HUDEP-2 (cell line): ENCODE measurements around the gene REC8.
"Not testable (repeated sequence)": the region's sequence is repeated elsewhere in the genome, so short reads cannot be mapped to it uniquely, and the experiment has no call there.

Experiments used
- DNase-seq, 76 experiments: peaks; one replicate each; lab custom pipeline; 2025; ENCODE audit not compliant: unreplicated experiment in 76 of 76; lab: John Stamatoyannopoulos, UW

REC8 gene

DNA sequence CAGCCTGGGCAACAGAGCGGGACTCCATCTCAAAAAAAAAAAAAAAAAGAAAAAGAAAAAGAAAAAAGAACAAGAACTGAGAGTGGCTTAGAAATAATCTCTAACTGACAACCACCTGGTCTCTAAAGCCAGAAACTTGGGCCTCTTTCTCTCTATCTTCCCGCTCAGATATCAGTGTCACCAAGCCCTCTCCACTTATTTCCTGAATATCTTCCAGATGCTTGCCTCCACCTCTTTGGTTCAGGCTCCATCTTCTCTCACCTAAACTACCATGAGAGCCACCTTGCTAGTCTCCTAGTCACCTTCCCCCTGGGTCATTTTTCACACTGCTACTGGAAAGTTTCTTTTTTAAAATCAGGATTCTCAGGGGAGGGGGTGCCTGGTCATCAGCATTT lies 25.2 kb downstream of the REC8 start:
- DNase-seq, result no peak

DNA sequence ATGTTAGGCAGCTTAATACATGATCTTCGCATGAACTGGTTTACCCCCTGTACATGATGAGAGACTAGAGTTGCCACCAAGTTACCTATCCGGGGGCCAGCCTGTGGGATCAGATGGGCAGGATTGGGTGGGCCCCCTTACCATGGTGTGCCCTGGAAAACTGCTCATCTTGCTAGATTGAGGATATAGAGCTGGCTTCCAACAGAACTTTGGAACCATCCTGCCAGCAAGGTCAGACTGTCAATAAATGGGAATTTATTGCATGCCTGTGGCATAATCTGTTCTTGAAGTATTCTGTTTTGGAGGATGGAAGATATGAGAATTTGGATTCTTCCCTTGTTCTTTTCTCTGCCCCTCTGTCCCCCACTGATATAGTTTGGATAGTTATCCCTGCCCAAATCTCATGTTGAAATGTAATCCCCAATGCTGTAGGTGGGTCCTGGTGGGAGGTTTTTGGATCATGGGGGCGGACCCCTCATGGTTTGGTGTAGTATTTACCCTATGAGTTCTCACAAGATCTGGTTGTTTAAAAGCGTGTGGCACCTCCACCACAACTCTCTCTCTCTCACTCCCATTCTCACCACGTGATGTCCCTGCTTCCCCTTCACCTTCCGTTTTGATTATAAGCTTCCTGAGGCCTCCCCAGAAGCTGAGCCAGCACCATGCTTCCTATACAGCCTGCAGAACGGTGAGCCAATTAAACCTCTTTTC lies 27.1 kb downstream of the REC8 start:
- no peak for DNase-seq

DNA sequence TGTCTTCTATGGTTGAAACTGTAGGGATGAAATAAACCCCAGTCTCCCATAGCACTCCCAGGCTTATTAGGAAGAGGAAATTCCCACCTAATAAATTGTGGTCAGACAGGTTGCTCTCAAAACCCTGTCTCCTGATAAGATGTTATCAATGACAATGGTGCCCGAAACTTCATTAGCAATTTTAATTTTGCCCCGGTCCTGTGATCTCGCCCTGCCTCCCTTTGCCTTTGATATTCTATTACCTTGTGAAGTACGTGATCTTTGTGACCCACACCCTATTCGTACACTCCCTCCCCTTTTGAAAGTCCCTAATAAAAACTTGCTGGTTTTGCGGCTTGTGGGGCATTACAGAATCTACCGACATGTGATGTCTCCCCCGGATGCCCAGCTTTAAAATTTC lies 30.7 kb downstream of the REC8 start:
- not testable (repeated sequence) for DNase-seq

DNA sequence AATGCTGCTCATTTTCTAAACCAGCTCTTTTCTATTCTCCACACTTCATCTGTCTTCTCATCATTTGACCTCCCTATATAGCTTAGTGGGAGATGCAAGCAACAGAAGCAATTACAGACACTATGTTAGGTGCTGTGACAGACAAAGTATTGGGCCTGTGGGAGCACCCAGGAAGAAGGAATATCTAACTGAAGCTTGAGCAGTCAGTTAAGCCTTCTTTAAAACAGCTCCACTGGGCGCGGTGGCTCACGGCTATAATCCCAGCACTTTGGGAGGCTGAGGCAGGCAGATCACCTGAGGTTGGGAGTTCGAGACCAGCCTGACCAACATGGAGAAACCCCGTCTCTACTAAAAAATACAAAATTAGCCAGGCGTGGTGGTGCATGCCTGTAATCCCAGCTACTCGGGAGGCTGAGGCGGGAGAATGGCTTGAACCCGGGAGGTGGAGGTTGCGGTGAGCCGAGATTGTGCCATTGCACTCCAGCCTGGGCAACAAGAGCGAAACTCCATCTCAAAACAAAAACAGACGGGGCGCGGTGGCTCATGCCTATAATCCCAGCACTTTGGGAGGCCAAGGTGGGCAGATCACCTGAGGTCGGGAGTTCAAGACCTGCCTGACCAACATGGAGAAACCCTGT lies 31.5 kb downstream of the REC8 start:
- not testable (repeated sequence) for DNase-seq

DNA sequence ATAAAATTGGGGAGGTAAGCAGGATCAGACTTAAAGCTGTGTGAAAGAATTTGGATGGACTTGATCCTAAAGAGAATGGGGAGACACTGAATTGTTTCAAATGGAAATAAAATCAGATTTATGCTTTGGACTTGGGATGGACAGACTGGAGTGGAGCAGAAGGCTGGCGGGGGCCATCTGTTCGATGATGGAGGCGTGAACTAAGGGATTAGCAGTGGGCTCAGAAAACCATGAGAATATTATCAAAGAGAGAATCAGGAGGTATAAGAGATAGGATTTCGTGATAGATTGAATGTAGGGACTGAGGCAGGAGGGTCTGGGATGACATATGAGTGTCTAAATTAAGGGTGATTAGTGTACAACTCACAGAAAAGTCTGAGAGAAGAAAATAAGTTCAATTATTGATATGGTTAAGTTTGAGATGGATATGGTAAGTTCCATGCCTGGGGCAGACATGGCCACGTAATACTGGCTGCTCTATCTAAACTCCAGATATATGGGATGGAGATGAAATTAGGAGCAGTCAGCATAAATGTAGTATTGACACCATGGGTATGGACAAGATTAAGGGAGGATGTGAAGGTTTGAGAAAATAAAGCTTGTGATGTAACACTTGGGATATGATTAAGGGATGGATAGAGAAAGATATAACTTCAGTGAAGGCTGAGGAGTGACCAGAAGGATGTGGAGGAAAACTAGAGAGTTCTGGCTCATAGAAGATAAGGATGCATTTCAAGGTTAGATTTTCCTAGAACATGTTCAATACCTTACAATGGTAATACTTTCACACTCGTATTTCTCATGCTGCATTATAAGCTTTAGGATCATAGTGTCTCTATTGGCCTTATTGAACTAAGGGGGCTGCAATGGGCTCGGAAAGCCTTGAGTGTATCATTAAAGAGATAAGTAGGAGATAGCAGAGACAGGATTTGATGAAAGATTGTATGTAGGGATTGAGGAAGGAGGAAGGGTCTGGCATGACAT lies 32.6 kb downstream of the REC8 start:
- DNase-seq, result no peak

DNA sequence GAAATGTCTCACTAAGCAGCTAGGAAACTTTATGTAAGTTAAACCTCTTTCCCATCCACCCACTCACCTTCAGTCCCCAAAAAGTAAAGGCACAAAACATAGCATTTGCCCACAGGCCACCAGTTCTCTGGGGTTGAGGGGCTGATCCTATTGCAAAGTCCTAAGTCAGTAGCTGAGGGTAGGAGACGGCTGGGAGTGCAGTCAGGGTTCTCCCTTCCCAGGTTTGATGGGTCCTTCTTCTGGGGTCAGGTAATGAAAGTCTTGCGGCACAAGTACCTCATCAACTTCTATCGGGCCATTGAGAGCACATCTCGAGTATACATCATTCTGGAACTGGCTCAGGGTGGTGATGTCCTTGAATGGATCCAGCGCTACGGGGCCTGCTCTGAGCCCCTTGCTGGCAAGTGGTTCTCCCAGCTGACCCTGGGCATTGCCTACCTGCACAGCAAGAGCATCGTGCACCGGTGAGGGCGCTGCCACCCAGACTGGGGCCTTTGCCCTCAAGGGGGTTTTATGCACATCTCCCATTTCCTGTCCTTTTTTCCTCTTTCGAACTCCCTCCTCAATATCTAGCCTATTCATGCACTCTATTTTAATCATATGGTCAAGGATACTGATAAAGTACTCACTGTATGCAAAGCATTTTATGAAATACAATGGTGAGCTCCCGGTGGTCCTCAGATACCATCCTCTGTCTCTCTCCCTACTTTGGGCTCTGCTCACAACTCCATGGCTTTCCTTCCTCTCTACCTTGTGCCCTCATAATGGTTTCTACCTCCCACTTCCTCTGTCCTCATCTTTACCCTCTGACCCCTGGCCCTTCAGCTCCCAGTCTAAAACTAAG lies 34.6 kb downstream of the REC8 start:
- DNase-seq, result no peak

DNA sequence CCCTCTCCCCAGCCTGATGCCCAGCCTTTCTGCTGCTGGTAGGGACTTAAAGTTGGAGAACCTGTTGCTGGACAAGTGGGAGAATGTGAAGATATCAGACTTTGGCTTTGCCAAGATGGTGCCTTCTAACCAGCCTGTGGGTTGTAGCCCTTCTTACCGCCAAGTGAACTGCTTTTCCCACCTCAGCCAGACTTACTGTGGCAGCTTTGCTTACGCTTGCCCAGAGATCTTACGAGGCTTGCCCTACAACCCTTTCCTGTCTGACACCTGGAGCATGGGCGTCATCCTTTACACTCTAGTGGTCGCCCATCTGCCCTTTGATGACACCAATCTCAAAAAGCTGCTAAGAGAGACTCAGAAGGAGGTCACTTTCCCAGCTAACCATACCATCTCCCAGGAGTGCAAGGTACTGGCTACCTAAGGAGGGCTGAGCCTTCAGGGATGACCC lies 35.2 kb downstream of the REC8 start:
- no peak for DNase-seq

DNA sequence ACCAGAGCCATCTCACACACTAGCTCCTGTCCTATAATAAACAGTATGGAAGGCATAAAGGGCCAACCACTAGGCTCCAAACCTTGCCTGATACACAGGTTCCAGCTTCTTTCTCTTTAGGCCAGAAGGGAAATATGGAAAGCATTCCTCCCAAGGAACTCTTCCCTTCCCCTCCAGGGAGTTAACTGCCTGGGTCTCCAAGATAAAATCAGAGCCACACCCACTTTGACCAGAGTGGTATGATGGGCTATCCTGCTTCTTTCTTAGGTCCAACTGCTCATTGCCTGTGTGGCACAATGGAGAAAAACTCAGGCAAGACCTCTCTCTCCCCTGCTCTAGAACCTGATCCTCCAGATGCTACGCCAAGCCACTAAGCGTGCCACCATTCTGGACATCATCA lies 35.7 kb downstream of the REC8 start:
- no peak for DNase-seq

DNA sequence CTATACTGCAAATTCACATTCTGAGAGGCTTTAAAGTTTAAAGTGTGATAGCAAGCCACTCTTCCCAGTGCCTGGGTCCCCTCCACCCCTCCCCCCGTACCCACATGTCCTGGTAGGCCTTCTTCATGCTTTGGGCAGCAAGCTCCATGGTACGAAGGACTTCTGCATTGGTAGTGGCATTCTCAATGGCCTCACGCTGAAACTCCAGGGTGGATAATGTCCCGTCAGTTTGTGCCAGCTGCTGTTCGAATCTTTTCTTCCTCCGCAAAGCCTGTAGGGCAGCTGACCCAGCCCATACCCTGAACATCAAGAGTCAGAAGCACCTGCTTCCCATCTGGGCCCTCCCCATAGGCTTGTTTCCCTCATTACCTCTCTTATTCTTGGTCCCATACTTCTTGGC lies 39.4 kb downstream of the REC8 start:
- no peak for DNase-seq

DNA sequence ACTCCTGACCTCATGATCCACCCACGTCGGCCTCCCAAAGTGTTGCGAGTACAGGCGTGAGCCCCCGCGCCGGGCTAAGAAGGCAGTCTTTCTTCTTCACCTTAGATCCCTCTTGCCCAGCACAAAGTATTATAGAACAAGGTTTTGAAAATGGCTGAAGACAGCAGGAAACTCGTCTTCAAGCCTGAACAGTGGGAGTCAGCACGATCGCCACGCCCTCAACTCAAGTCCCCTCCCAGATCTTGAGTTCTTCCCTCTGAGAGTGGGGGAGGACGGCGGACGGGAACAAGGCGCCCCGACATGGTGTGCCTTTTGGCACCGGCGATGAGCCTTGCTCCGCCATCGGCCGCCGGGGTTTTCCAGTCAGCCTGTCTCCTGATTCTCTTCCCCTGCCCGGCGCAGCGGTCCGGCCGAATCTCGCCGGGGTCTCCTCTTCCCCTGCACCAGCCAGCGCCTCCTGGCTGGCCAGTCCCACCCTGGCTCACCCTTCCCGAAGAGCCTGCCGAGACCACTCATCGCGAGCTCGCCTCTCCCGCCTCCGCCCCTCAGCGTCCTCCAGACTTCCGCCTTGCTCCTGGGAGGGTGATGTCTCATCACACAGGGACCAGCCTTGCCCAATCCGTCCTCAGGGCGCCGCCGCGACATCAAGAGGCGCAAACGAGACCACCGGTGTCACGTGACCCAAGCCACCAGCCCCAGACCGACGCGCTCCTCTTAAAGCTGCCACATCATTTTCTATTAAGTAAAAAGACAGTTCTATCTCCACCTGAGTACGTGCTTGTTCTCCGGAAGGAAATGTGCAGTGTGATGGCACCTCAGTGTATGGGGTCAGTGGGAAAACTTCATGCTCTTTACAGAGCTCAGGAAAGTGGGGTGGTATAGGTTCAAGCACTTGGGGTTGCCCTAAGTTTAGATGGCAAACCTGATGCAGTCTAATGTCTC lies 41.3 kb downstream of the REC8 start, which contains the start of gene CHMP4A:
Gene CHMP4A (minus strand): TSS at position 565 of the 942 bp plus-strand sequence. CDS start 49 bp downstream, at position 516.
- peak in 75 of 76 experiments; percentile 41 to 97 (median 94) for DNase-seq

DNA sequence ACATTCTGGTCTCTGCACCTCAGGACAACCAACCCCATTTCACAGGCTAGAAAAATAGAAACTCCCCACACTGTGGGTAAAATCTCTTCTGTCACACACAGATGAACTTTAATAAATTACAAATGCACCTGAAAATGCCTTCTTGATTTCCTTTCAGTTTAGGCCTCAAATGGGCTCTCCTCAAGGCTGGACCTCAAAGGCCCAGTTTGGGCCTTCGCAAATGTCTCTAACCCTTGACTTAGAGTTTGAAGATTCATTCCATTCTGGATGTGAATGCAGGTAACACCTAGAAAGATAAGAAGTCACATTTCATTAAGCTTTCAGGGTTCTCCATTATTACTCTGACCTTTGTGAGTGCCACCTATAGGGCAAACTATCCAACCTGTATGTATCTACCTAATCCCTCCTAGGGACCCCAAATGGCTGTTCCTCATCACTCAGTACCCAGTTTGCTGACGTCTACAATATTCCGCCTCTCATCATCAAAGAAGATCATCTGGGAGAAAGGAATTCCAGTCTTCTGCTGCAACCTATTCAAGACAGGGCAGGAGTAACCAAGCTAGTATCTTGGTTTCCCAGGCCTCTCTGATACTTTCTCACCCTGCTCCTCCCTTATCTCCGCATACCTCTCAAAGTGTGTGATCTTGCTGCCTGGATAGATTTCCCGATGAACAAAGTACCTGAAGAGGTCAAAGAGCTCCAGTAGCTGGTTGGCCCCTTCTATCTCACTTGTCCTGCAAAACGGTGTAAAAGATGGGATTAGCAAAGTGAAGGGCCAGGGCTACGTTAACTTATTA lies 42.2 kb downstream of the REC8 start:
- no peak for DNase-seq

DNA sequence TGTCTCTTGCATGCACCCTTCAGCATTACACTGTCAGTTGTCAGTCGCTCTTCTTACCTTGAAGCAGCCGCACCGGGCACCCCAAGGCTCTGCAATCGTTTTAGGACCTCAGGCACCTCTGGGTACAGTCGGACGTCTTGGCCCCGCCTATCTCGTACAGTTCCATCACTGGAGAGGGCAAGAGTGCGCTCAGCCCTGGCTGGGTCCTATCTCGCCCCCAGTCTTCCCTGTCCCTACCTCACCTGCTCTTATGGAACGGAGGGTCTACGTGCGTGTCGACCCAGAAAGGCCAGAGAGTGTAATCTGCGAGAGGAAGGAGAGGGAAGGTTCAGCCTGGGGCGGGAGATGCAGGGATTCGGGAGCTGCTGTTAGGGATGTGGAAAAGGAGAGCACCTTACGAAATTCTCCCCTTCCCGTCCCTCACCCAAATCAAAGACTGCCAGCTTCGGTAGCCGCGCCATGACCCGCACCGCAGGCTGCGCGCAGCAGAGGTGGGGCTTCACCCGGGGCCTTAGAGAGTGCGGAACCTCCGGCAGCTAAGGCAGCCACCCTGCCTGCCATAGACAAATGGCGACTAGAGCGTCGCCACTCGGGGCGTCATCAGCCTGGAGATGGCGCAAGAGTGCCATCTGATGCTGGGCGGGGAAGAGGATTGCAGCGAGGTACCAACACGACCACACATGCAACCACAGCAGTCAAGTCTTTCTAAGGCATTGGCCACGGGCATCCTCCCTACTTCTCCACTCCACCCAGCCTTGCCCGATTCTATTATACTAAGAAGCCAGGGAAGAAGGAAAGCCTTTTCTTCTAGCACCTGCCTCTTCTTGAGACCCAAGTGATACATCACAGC lies 43.8 kb downstream of the REC8 start, which contains the start of gene MDP1:
Gene MDP1 (minus strand): TSS at position 572 of the 850 bp plus-strand sequence. CDS start 111 bp downstream, at position 461.
- peak in 74 of 76 experiments; percentile 8 to 81 (median 68) for DNase-seq

DNA sequence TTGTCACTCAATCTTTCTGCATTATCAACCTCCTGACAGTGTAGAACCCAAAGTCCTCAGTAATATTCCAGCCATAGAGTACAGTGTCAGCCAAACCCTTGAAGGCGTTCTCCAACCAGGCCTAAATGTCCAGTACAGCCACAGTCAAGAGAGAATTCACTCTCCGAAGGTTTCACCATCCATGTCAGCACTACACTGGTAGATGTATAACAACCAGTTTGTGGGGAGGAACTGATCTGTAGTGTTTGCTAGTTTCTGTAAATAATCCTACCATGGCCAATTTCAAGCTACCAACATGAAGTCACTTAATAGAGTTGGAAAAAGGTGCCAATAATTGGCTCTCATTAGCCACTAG lies 44.4 kb downstream of the REC8 start:
- no peak for DNase-seq

DNA sequence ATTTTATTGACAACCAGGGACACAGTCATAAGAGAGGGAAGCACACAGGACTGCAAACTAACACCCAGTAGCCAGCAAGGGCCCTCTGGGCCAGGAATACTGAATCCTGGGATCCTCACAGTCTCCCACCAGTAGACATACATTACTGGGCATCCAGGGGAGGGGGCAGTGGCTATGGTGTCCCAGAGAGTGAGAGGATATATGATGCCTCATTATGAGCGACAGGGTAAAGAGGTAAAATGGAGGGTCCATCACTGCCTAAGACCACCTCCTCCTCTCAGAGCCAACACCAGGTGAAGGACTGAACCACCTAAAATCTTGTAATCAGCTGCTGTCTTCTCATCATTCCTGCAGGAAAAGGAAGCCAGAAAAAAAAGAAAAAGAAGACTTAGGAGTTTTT lies 45.0 kb downstream of the REC8 start:
- DNase-seq, result not testable (repeated sequence)

DNA sequence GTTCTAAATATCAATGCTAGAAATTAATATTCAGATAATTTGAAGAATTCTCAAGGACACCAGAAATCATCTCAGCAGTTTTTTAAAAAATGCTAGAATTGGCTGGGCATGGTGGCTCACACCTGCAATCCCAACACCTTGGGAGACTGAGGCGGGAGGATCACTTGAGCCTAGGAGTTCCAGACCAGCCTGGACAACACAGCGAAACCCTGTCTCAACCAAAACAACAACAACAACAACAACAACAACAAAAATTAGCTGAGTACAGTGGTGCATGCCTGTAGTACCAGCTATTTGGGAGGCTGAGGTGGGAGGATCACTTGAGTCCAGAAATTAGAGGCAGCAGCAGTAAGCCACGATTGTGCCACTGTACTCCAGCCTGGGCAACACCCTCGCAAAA lies 47.2 kb downstream of the REC8 start:
- no peak for DNase-seq

DNA sequence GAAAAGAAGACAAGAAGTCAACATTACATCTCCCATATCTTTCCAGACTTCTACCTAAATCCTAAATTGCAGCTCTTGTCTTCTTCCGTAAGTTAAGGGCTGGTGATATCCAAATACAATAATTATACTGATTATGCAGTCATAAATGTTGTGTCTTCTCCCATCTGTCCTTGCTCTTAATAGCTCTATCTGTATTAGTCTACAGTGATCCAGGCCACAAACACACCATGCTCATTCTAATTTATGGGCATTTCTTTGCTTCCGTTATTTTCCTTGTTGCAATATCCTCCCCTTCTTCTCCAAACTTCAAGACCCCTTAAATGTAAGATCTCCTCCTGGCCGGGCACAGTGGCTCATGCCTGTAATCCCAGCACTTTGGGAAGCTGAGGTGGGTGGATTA lies 47.6 kb downstream of the REC8 start:
- no peak for DNase-seq

DNA sequence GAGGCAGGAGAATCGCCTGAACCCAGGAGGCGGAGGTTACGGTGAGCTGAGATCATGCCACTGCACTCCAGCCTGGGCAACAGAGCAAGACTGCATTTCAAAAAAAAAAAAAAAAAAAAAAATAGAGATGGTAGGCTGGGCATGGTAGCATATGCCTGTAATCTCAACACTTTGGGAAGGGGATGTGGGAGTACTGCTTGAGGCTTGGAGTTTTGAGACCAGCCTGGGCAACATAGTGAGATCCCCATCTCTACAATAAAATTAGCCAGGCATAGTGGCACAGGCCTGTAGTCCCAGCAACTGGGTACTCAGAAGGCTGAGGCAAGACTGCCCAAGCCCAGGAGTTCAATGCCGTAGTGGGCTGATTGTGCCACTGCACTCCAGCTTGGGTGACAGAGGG lies 51.1 kb downstream of the REC8 start:
- not testable (repeated sequence) for DNase-seq
